Spleen (tissue), 11 donors: ENCODE measurements around the gene SMYD2. TPM values are rescaled to one million over a fixed set of nuclear protein-coding genes. Genes with fewer than 3 reads are reported as not detected.
"Not testable (repeated sequence)": the region's sequence is repeated elsewhere in the genome, so short reads cannot be mapped to it uniquely, and the experiment has no call there.

Experiments
- DNase-seq: peaks from one replicate; pipeline ENCODE4 v3.0.0-alpha.2; 2020
- H3K27ac ChIP-seq, 8 donors: fragments of 200-600 bp; sonication (generic) in 7 of 8; 1 replicate in 4 of 8; 2 replicates in 4 of 8; pipeline versions ENCODE4 v1.5.0 to v1.8.0; 2016 to 2021; ENCODE audit warnings: inconsistent platforms in 4 of 8, mild to moderate bottlenecking in 4 of 8, moderate library complexity in 1 of 8
- H3K27me3 ChIP-seq, 7 donors: fragments of 200-600 bp; sonication (generic) in 6 of 7; replicated peaks in 1 of 7; 1 replicate in 4 of 7; 2 replicates in 3 of 7; pipeline versions ENCODE4 v1.5.0 to v1.8.0; 2016 to 2021; ENCODE audit warnings: inconsistent platforms in 3 of 7, mild to moderate bottlenecking in 1 of 7
- H3K36me3 ChIP-seq, 6 donors: fragments of 200-600 bp; sonication (generic) in 5 of 6; 1 replicate in 4 of 6; 2 replicates in 2 of 6; pipeline versions ENCODE4 v1.5.0 to v1.8.0; 2016 to 2021; ENCODE audit warnings: inconsistent platforms in 2 of 6
- H3K4me1 ChIP-seq, 6 donors: fragments of 200-600 bp; sonication (generic) in 5 of 6; 1 replicate in 3 of 6; 2 replicates in 3 of 6; pipeline versions ENCODE4 v1.5.0 to v1.8.0; 2016 to 2021; ENCODE audit warnings: inconsistent platforms in 3 of 6
- H3K4me3 ChIP-seq, 8 donors: fragments of 200-600 bp; sonication (generic) in 7 of 8; 1 replicate in 4 of 8; 2 replicates in 4 of 8; pipeline versions ENCODE4 v1.5.0 to v1.8.0; 2016 to 2021; ENCODE audit warnings: inconsistent platforms in 4 of 8, mild to moderate bottlenecking in 4 of 8, moderate library complexity in 2 of 8
- H3K9me3 ChIP-seq, 8 donors: fragments of 200-600 bp; sonication (generic) in 7 of 8; 1 replicate in 4 of 8; 2 replicates in 4 of 8; pipeline versions ENCODE4 v1.5.0 to v1.8.0; 2016 to 2021; ENCODE audit warnings: inconsistent platforms in 4 of 8
- POLR2A ChIP-seq, 3 donors: fragments of 450-650 bp; IDR thresholded peaks; one replicate each; pipeline ENCODE4 v1.5.1; 2017; ENCODE audit warnings: antibody characterized with exemption in 3 of 3, mild to moderate bottlenecking in 1 of 3
- POLR2AphosphoS5 ChIP-seq, 3 donors: sonication (generic); formaldehyde crosslinking; IDR thresholded peaks; one replicate each; pipeline ENCODE4 v1.5.1; 2017; ENCODE audit warnings: antibody characterized with exemption in 3 of 3
- WGBS, 5 donors: extraction: QIAGEN DNeasy Blood & Tissue Kit in 3 of 5; methylation state at CpG; one replicate each; pipeline versions ENCODE4 v1.1.5 to v1.1.7; 2013 to 2018; 5-methylcytosine and 5-hydroxymethylcytosine counted together
- intact Hi-C: fragments of 100-400 bp; cut with DNase I; formaldehyde crosslinking; loops from one replicate; pipeline ENCODE4 v1.15.0; 2023; ENCODE audit warnings: low total_unique reads
- polyA plus RNA-seq, 3 donors: library from polyadenylated mRNA; stranded (reverse); fragments of 200-250 nt; gene quantifications; one replicate each; pipeline ENCODE4 v1.2.1, GENCODE V29; 2013
- total RNA-seq, 7 donors: library from RNA; depleted of rRNA in 3 of 7; stranded (reverse); fragments of >200 nt in 3 of 7; fragmentation: NEBNext Ultra II Directional in 4 of 7; extraction: Animal tissue kit (Norgen Biotek cat#: 25700) in 4 of 7; gene quantifications; one replicate each; pipeline versions ENCODE4 v1.1.0 to v1.2.1, GENCODE V29; 2016 to 2021
- TF ChIP-seq, protein P1 (sequence below), 11 experiments: fragments of 200-600 bp in 7 of 11; fragments of 450-650 bp in 4 of 11; sonication (generic) in 4 of 11; IDR thresholded peaks in 8 of 11; conservative IDR thresholded peaks in 3 of 11; 1 replicate in 7 of 11; 2 replicates in 4 of 11; pipeline versions ENCODE4 v1.4.0 to v1.8.0; 2016 to 2021; ENCODE audit warnings: antibody characterized with exemption in 11 of 11, inconsistent platforms in 4 of 11, mild to moderate bottlenecking in 1 of 11
- donor health status: healthy with polysubstance abuse.
- donor health status: DM: no; HTN: no; CAD: no; lungs with moderate emphysema.
- donor health status: DM: no; HTN: no; CAD: no.
- donor health status: Bipolar disorder and iron deficiency.
- donor health status: healthy.
- donor health status: DM: no; HTN: no; CAD: no.
- donor health status: DM: yes; HTN: yes; CAD: no.

Gene SMYD2
- total and polyA plus RNA-seq, 10 donors, result 23.5 to 39.7 (median 32.1) TPM

DNA sequence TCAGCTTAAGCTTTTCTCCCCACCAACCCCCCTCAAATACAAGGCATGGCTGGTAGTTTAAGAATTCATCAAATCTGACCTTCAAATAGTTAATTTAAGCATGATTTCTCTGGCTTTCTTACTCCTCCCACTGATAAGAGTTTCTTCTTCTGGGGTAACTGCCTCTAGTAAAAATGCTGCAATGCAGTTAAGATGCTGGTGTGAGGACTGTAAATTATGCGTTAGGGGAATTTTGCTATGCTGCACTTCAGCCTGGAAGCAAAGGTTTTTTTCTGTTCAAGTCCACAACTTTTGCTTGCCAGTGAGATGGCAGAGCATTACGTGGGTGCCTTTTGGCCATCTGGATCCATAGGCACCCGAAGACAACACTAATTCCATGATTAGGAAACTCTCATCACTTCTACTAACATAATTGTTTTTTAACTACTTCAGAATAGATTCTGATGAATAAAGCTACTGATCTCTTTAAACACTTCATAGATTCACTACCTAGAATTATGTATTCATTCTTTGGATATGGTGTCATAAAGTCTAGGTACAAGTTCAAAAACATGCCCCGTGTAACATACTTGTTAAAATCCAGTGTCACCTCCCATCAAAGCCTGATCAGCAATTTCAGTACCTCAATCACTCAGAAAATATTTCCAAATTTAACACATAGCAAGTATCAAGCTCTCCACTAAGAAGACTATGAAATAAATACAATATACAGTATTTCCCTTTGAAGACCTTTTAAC, 8.8 kb upstream of the SMYD2 start:
- intact Hi-C loops, result no loop called here
- DNase-seq, result no peak
- Histone ChIP-seq H3K36me3 (no peaks in the 10 kb centered on the region), H3K27ac (no peak overlapping the region), H3K4me1 (no peaks in the 10 kb centered on the region), H3K27me3 (peaks cover 0 to 35% (median 8%) of the 10 kb centered on the region in 7 donors), H3K9me3 (peaks cover 0 to 15% (median 8%) of the 10 kb centered on the region in 8 donors), H3K4me3 (no peak overlapping the region)
- 62 to 78% (median 73%) methylated on average over 4 of the region's 4 CpGs for WGBS, 5 donors
- TF ChIP-seq, protein P1, sequence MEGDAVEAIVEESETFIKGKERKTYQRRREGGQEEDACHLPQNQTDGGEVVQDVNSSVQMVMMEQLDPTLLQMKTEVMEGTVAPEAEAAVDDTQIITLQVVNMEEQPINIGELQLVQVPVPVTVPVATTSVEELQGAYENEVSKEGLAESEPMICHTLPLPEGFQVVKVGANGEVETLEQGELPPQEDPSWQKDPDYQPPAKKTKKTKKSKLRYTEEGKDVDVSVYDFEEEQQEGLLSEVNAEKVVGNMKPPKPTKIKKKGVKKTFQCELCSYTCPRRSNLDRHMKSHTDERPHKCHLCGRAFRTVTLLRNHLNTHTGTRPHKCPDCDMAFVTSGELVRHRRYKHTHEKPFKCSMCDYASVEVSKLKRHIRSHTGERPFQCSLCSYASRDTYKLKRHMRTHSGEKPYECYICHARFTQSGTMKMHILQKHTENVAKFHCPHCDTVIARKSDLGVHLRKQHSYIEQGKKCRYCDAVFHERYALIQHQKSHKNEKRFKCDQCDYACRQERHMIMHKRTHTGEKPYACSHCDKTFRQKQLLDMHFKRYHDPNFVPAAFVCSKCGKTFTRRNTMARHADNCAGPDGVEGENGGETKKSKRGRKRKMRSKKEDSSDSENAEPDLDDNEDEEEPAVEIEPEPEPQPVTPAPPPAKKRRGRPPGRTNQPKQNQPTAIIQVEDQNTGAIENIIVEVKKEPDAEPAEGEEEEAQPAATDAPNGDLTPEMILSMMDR (IDR thresholded peaks at IDR 0.05 in 8 of 11, conservative IDR thresholded peaks at IDR 0.05 in 3 of 11), result no peak
- TF ChIP-seq POLR2AphosphoS5 (IDR thresholded peaks at IDR 0.05) (no peak), POLR2A (IDR thresholded peaks at IDR 0.05) (no peak)

DNA sequence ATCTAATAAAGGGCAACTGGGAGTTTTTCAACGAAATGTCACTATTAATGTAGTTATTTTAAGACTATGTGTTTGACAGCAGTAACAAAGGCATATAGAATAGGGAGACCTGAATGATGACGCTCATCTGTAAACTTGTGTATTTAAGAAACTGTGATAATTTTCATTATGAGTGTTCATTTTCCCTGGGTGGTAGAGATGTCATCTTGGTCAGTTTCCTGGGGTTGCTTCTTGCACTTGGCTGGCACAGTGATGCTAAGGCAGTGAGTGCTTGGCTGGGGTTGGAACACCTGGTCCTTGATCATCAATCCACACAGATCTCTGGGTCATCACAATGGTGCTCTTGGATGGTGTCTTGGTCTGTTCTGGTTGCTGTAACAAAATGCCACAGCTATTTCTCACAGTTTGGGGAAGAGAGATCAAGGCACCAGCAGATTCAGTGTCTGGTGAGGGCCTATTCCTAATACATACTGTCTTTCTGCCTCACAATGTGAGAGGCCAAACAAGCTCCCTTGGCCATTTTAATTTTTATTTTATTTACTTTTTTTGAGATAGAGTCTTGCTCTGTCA, 7.9 kb upstream of the SMYD2 start:
- intact Hi-C loops, result no loop called here
- TF ChIP-seq POLR2AphosphoS5 (IDR thresholded peaks at IDR 0.05) (no peak), POLR2A (IDR thresholded peaks at IDR 0.05) (no peak)
- TF ChIP-seq, protein P1 (IDR thresholded peaks at IDR 0.05 in 8 of 11, conservative IDR thresholded peaks at IDR 0.05 in 3 of 11), result no peak
- WGBS, 5 donors, result 66 to 82% (median 76%) methylated on average over 2 of the region's 2 CpGs

DNA sequence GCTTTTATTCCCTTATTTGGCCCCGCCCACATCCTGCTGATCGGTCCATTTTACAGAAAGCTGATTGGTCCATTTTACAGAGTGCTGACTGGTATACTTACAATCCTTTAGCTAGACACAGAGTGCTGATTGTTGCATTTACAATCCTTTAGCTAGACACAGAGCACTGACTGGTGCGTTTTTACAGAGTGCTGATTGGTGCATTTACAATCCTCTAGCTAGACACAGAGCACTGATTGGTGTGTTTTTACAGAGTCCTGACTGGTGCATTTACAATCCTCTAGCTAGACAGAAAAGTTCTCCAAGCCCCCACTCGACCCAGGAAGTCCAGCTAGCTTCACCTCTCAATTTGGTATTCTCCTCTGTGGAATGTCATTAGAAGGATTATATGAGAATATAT, 5.3 kb upstream of the SMYD2 start:
- H3K36me3 ChIP-seq, H3K4me3 ChIP-seq, DNase-seq, H3K27ac ChIP-seq, H3K27me3 ChIP-seq, intact Hi-C loops: not testable (repeated sequence)
- Histone ChIP-seq H3K9me3 (peaks cover 0 to 15% (median 8%) of the 10 kb centered on the region in 8 donors), H3K4me1 (peaks cover 0 to 20% (median 10%) of the 10 kb centered on the region in 6 donors)
- WGBS, 5 donors, result 90 to 96% (median 92%) methylated on average over 3 to 4 of the region's 4 CpGs

More for the DNA sequence above, 7.9 kb upstream of the SMYD2 start:
- Histone ChIP-seq H3K4me3 (no peak overlapping the region), H3K36me3 (no peaks in the 10 kb centered on the region), H3K27ac (no peak overlapping the region), H3K9me3 (peaks cover 0 to 15% (median 8%) of the 10 kb centered on the region in 8 donors), H3K27me3 (peaks cover 0 to 26% (median 1%) of the 10 kb centered on the region in 7 donors), H3K4me1 (no peaks in the 10 kb centered on the region)
- DNase-seq, result no peak

DNA sequence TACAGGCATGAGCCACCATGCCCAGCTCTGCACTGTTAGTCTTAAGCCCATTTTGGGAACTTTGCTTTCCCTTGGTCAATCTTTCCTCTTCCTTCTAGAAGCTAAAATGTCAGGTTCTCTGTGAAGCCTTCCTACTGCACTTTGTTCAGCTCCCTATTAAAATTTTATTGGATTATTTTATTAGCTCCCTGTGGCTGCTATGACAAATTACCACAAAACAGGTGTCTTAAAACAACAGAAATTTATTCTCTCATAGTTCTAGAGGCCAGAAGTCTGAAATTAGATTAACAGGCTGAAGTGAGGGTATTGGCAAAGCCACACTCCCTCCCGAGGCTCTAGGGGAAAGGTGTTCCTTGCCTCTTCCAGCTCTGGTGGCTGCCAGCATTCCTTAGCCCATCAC, 4.2 kb upstream of the SMYD2 start:
- peaks cover 0 to 24% (median 14%) of the 10 kb centered on the region in 6 donors for H3K4me1 ChIP-seq
- H3K27ac ChIP-seq, result no peak overlapping the region
- peaks cover 0 to 15% (median 8%) of the 10 kb centered on the region in 8 donors for H3K9me3 ChIP-seq
- intact Hi-C loops, result no loop called here
- no peaks in the 10 kb centered on the region for H3K27me3 ChIP-seq
- DNase-seq, result no peak
- 69 to 93% (median 86%) methylated on average over 1 of the region's 1 CpG for WGBS, 5 donors
- H3K36me3 ChIP-seq, result no peaks in the 10 kb centered on the region
- no peak overlapping the region for H3K4me3 ChIP-seq
- TF ChIP-seq, protein P1 (IDR thresholded peaks at IDR 0.05 in 8 of 11, conservative IDR thresholded peaks at IDR 0.05 in 3 of 11), result no peak
- TF ChIP-seq POLR2AphosphoS5 (IDR thresholded peaks at IDR 0.05), result no peak
- no peak for TF ChIP-seq POLR2A (IDR thresholded peaks at IDR 0.05)
